Measurements from ENCODE around the gene ATP5PO.
"Not testable (repeated sequence)": the region's sequence is repeated elsewhere in the genome, so short reads cannot be mapped to it uniquely, and the experiment has no call there.

Gene ATP5PO

GRCh38 chr21:33940164-33940880, 24.7 kb upstream of the ATP5PO start:
- no peak for DNase-seq

- DNase-seq = no peak
Observed at GRCh38 chr21:33939226-33939625, 23.6 kb upstream of the ATP5PO start.

GRCh38 chr21:33938381-33938780, 22.8 kb upstream of the ATP5PO start:
- no peak for DNase-seq

- DNase-seq = no peak
Observed at GRCh38 chr21:33937931-33938339, 22.3 kb upstream of the ATP5PO start.

- no peak for DNase-seq
Observed at GRCh38 chr21:33937146-33937545, 21.5 kb upstream of the ATP5PO start.

GRCh38 chr21:33936301-33937038, 20.9 kb upstream of the ATP5PO start:
- no peak for DNase-seq

- DNase-seq = no peak
Observed at GRCh38 chr21:33932731-33933130, 17.1 kb upstream of the ATP5PO start.

- DNase-seq = no peak
Observed at GRCh38 chr21:33931799-33932390, 16.3 kb upstream of the ATP5PO start.

GRCh38 chr21:33931052-33931798, 15.6 kb upstream of the ATP5PO start:
- DNase-seq = peak; percentile 53

- not testable (repeated sequence) for DNase-seq
Observed at GRCh38 chr21:33926248-33926647, 10.6 kb upstream of the ATP5PO start.

- no peak for DNase-seq
Observed at GRCh38 chr21:33924766-33925100, 9.1 kb upstream of the ATP5PO start.

GRCh38 chr21:33924079-33924765, 8.6 kb upstream of the ATP5PO start:
- peak; percentile 95 for DNase-seq

GRCh38 chr21:33917421-33917820, 1.8 kb upstream of the ATP5PO start:
- DNase-seq = no peak

GRCh38 chr21:33916200-33916567, 580 bp upstream of the ATP5PO start:
- DNase-seq = no peak

- no peak for DNase-seq
Observed at GRCh38 chr21:33914188-33914587, 1.4 kb downstream of the ATP5PO start.

GRCh38 chr21:33909756-33910155, 5.8 kb downstream of the ATP5PO start:
- DNase-seq = no peak

GRCh38 chr21:33908760-33909159, 6.8 kb downstream of the ATP5PO start:
- DNase-seq = no peak

- no peak for DNase-seq
Observed at GRCh38 chr21:33904041-33904440, 11.6 kb downstream of the ATP5PO start.

GRCh38 chr21:33902349-33902748, 13.3 kb downstream of the ATP5PO start:
- DNase-seq = no peak

- no peak for DNase-seq
Observed at GRCh38 chr21:33901412-33902288, 14.0 kb downstream of the ATP5PO start.

GRCh38 chr21:33899199-33899598, 16.4 kb downstream of the ATP5PO start:
- no peak for DNase-seq

GRCh38 chr21:33898586-33898985, 17.0 kb downstream of the ATP5PO start:
- no peak for DNase-seq

Data from activated CD4-positive, CD25-positive, alpha-beta regulatory T cell treated with anti-CD3 and anti-CD28 coated beads, Interleukin-2, amount 50 U/mL, for 72 hours (primary cell).